ENCODE results near the gene GALNTL6. TPM values are rescaled to one million over a fixed set of nuclear protein-coding genes. Genes with fewer than 3 reads are reported as not detected.
A peak's percentile ranks its signal among the peaks of the same experiment; 100 is the strongest.

The GALNTL6 gene
- polyA plus RNA-seq, 1 donor from 2014 or later, result 14.9 TPM

- H4K20me1 ChIP-seq (ENCODE audit: insufficient read depth), result no peaks in the 10 kb centered on the region
- no peak for TF ChIP-seq REST (IDR thresholded peaks at IDR 0.05; ENCODE audit: borderline replicate concordance)
- no peak for TF ChIP-seq MXI1 (conservative IDR thresholded peaks at IDR 0.05; ENCODE audit: poor library complexity, severe bottlenecking)
- TF ChIP-seq, protein P1, sequence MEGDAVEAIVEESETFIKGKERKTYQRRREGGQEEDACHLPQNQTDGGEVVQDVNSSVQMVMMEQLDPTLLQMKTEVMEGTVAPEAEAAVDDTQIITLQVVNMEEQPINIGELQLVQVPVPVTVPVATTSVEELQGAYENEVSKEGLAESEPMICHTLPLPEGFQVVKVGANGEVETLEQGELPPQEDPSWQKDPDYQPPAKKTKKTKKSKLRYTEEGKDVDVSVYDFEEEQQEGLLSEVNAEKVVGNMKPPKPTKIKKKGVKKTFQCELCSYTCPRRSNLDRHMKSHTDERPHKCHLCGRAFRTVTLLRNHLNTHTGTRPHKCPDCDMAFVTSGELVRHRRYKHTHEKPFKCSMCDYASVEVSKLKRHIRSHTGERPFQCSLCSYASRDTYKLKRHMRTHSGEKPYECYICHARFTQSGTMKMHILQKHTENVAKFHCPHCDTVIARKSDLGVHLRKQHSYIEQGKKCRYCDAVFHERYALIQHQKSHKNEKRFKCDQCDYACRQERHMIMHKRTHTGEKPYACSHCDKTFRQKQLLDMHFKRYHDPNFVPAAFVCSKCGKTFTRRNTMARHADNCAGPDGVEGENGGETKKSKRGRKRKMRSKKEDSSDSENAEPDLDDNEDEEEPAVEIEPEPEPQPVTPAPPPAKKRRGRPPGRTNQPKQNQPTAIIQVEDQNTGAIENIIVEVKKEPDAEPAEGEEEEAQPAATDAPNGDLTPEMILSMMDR (IDR thresholded peaks at IDR 0.05; ENCODE audit: poor library complexity, severe bottlenecking), result no peak
- no peak for TF ChIP-seq POLR2AphosphoS5 (IDR thresholded peaks at IDR 0.05)
- no peak for TF ChIP-seq EP300 (conservative IDR thresholded peaks at IDR 0.05; ENCODE audit: poor library complexity, severe bottlenecking)
- TF ChIP-seq TAF1 (IDR thresholded peaks at IDR 0.05; ENCODE audit: low read depth), result no peak
- TF ChIP-seq RAD21 (conservative IDR thresholded peaks at IDR 0.05), result no peak
- TF ChIP-seq EZH2 (IDR thresholded peaks at IDR 0.05; ENCODE audit: borderline replicate concordance, insufficient read depth, low read length, poor library complexity, severe bottlenecking), result no peak
- TF ChIP-seq SMC3 (conservative IDR thresholded peaks at IDR 0.05; ENCODE audit: poor library complexity), result no peak
These were observed 127.5 kb downstream of the GALNTL6 start for GRCh38 chr4:171940656-171941055.

DNA sequence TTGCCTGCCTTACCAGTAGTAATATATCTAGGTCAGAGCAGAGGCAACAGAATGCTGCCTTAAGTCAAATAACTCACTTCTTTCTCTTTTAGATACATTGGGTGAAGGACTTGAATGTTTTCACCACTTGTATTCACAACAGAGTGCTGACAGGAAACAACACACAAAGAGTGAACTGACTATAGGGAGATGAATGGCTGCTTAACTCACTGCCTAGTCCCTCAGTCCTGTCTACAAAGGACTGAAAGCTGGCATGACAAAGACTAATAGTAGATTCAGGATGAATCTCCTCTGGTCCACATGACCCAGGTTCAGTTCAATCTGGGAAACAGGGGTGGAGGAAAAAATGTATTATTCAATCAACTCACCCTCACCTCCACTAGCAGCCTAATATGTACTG, 134.2 kb downstream of the GALNTL6 start:
- no peaks in the 10 kb centered on the region for H3K79me2 ChIP-seq (replicated peaks; ENCODE audit: insufficient read depth, low read length)
- no peaks in the 10 kb centered on the region for H3K9me3 ChIP-seq (ENCODE audit: low read length)
- no peaks in the 10 kb centered on the region for H3K36me3 ChIP-seq (ENCODE audit: insufficient read depth, low read length)
- H3F3A ChIP-seq (ENCODE audit: insufficient read depth, low read length, poor library complexity, severe bottlenecking), result no peaks in the 10 kb centered on the region
- no peak overlapping the region for H3K4me3 ChIP-seq (ENCODE audit: low read length)
- H3K9ac ChIP-seq (ENCODE audit: low read length), result no peak overlapping the region
- no peak overlapping the region for H3K4me2 ChIP-seq (ENCODE audit: low read length)
- no peaks in the 10 kb centered on the region for H3K27me3 ChIP-seq (ENCODE audit: insufficient read depth, low read depth, low read length)
- peak overlapping the region; percentile 59 for H3K27ac ChIP-seq (ENCODE audit: low read length)
- TF ChIP-seq REST (IDR thresholded peaks at IDR 0.05; ENCODE audit: borderline replicate concordance), result no peak
- TF ChIP-seq MXI1 (conservative IDR thresholded peaks at IDR 0.05; ENCODE audit: poor library complexity, severe bottlenecking), result no peak
- no peak for TF ChIP-seq SMC3 (conservative IDR thresholded peaks at IDR 0.05; ENCODE audit: poor library complexity)
- TF ChIP-seq POLR2AphosphoS5 (IDR thresholded peaks at IDR 0.05), result no peak
- no peak for TF ChIP-seq EZH2 (IDR thresholded peaks at IDR 0.05; ENCODE audit: borderline replicate concordance, insufficient read depth, low read length, poor library complexity, severe bottlenecking)
- TF ChIP-seq, protein P1 (IDR thresholded peaks at IDR 0.05; ENCODE audit: poor library complexity, severe bottlenecking), result no peak
- no peak for TF ChIP-seq RAD21 (conservative IDR thresholded peaks at IDR 0.05)
- TF ChIP-seq TAF1 (IDR thresholded peaks at IDR 0.05; ENCODE audit: low read depth), result no peak
- TF ChIP-seq EP300 (conservative IDR thresholded peaks at IDR 0.05; ENCODE audit: poor library complexity, severe bottlenecking), result no peak
- no peaks in the 10 kb centered on the region for H4K20me1 ChIP-seq (ENCODE audit: insufficient read depth)
- no peak overlapping the region for H2AFZ ChIP-seq (ENCODE audit: low read depth, low read length)
- no peaks in the 10 kb centered on the region for H3K9me2 ChIP-seq (ENCODE audit: insufficient read depth, low read length)

More at GRCh38 chr4:171940656-171941055, 127.5 kb downstream of the GALNTL6 start:
- H2AFZ ChIP-seq (ENCODE audit: low read depth, low read length), result no peak overlapping the region
- H3K27ac ChIP-seq (ENCODE audit: low read length), result no peak overlapping the region
- no peaks in the 10 kb centered on the region for H3K36me3 ChIP-seq (ENCODE audit: insufficient read depth, low read length)
- no peaks in the 10 kb centered on the region for H3K9me2 ChIP-seq (ENCODE audit: insufficient read depth, low read length)
- no peaks in the 10 kb centered on the region for H3K79me2 ChIP-seq (replicated peaks; ENCODE audit: insufficient read depth, low read length)
- H3K9ac ChIP-seq (ENCODE audit: low read length), result no peak overlapping the region
- no peaks in the 10 kb centered on the region for H3K9me3 ChIP-seq (ENCODE audit: low read length)
- no peaks in the 10 kb centered on the region for H3F3A ChIP-seq (ENCODE audit: insufficient read depth, low read length, poor library complexity, severe bottlenecking)
- H3K4me2 ChIP-seq (ENCODE audit: low read length), result no peak overlapping the region
- no peaks in the 10 kb centered on the region for H3K27me3 ChIP-seq (ENCODE audit: insufficient read depth, low read depth, low read length)
- H3K4me3 ChIP-seq (ENCODE audit: low read length), result no peak overlapping the region
